PC-3 (cell line): Measurements from ENCODE around the gene RFWD3. TPM values are rescaled to one million over a fixed set of nuclear protein-coding genes. Genes with fewer than 3 reads are reported as not detected.

Experiments
- ATAC-seq: fragments of 200-7000 bp; cut with Tn5 transposase; 2 replicates; pipeline ENCODE4 v1.9.1; 2020; ENCODE audit warnings: mild to moderate bottlenecking, moderate library complexity
- BruUV-seq: library from RNA; stranded (reverse); fragments of 400-500 nt; replicated peaks from 2 replicates; lab custom pipeline; 2021; lab: Mats Ljungman, UMichigan
- CTCF ChIA-PET: fragments of 300-600 bp; sonication (Branson Sonifier 250); formaldehyde crosslinking; loops from one replicate; lab custom pipeline; 2022; ENCODE audit warnings: antibody characterized with exemption; lab: Charles Lee
- POLR2A ChIA-PET: fragments of 300-600 bp; sonication (Branson Sonifier 250); formaldehyde crosslinking; loops from one replicate; lab custom pipeline; 2022; ENCODE audit warnings: antibody characterized with exemption; ENCODE audit not compliant: unreplicated experiment; lab: Charles Lee
- DNase-seq: peaks from one replicate; pipeline ENCODE4 v3.0.0-alpha.2; 2015
- H2AFZ ChIP-seq: fragments of 300-600 bp; sonication (generic); 2 replicates; pipeline ENCODE4 v1.6.0; 2016; ENCODE audit warnings: antibody characterized with exemption, low read length
- H3F3A ChIP-seq: fragments of 300-600 bp; sonication (generic); one replicate; pipeline ENCODE4 v1.6.0; 2017; ENCODE audit warnings: antibody characterized with exemption, low read length, control low read depth, mild to moderate bottlenecking; ENCODE audit not compliant: unreplicated experiment
- H3K27ac ChIP-seq: fragments of 300-600 bp; sonication (generic); 2 replicates; pipeline ENCODE4 v1.5.1; 2016; ENCODE audit warnings: mild to moderate bottlenecking, low read length
- H3K27me3 ChIP-seq: fragments of 300-600 bp; sonication (generic); 2 replicates; pipeline ENCODE4 v1.6.1; 2016; ENCODE audit warnings: low read length, mixed read lengths
- H3K36me3 ChIP-seq: fragments of 300-600 bp; sonication (generic); 2 replicates; pipeline ENCODE4 v1.6.1; 2016; ENCODE audit warnings: low read depth, mixed run types, low read length, mixed read lengths
- H3K4me1 ChIP-seq: fragments of 300-600 bp; sonication (generic); 2 replicates; pipeline ENCODE4 v1.5.1; 2016; ENCODE audit warnings: low read length; ENCODE audit not compliant: insufficient read depth
- H3K4me2 ChIP-seq: fragments of 300-600 bp; sonication (generic); 2 replicates; pipeline ENCODE4 v1.6.0; 2016; ENCODE audit warnings: low read length
- H3K4me3 ChIP-seq: fragments of 300-600 bp; sonication (generic); 2 replicates; pipeline ENCODE4 v1.5.1; 2016; ENCODE audit warnings: mild to moderate bottlenecking, low read length, mixed read lengths
- H3K79me2 ChIP-seq: fragments of 300-600 bp; sonication (generic); 2 replicates; pipeline ENCODE4 v1.6.1; 2017; ENCODE audit warnings: low read length, mixed read lengths
- H3K9ac ChIP-seq: fragments of 300-600 bp; sonication (generic); 2 replicates; pipeline ENCODE4 v1.6.0; 2016; ENCODE audit warnings: mild to moderate bottlenecking, low read length
- H3K9me2 ChIP-seq: fragments of 300-600 bp; sonication (generic); replicated peaks from 2 replicates; pipeline ENCODE4 v1.6.1; 2016; ENCODE audit warnings: mixed run types, low read length, mixed read lengths
- H3K9me3 ChIP-seq: fragments of 300-600 bp; sonication (generic); 2 replicates; pipeline ENCODE4 v1.6.1; 2016; ENCODE audit warnings: low read length, mixed read lengths
- H4K20me1 ChIP-seq: fragments of 300-600 bp; sonication (generic); 2 replicates; pipeline ENCODE4 v1.6.1; 2016; ENCODE audit warnings: low read length, mixed read lengths
- CTCF ChIP-seq: fragments of 300-600 bp; sonication (generic); conservative IDR thresholded peaks from 2 replicates; pipeline ENCODE4 v1.5.1; 2017; ENCODE audit warnings: antibody characterized with exemption, low read depth, mild to moderate bottlenecking, low read length
- EZH2 ChIP-seq: fragments of 300-600 bp; sonication (generic); IDR thresholded peaks from one replicate; pipeline ENCODE4 v1.6.1; 2017; ENCODE audit warnings: antibody characterized with exemption, mild to moderate bottlenecking, low read length; ENCODE audit not compliant: unreplicated experiment
- EZH2phosphoT487 ChIP-seq: fragments of 300-600 bp; sonication (generic); IDR thresholded peaks from 2 replicates; pipeline ENCODE4 v1.6.1; 2018; ENCODE audit warnings: mild to moderate bottlenecking, antibody characterized with exemption, low read length, borderline replicate concordance
- intact Hi-C: fragments of 100-400 bp; cut with micrococcal nuclease; formaldehyde crosslinking; loops from 2 replicates; pipeline ENCODE4 v1.9.0; 2023
- total RNA-seq: library from RNA; depleted of rRNA; stranded (reverse); fragments of >200 nt; gene quantifications from 2 replicates; pipeline ENCODE4 v1.2.3, GENCODE V29; 2014

RFWD3 gene
- total RNA-seq, 1 experiment from 2014 or later: 32.8 TPM

- no peak overlapping the region for H3K9ac ChIP-seq
- DNase-seq (peak; percentile 22), ATAC-seq (no peak)
- no peaks in the 10 kb centered on the region for H3K27me3 ChIP-seq
- ChIA-PET CTCF (interaction anchor here (0.6 to 0.7 kb wide), 2 partner anchors 183 to 215 kb away, joined by 3 read pairs; no protein-coding TSS in a partner anchor), POLR2A (interaction anchor here (0.6 kb wide), 2 partner anchors 47 to 1569 kb away, joined by 5 to 6 read pairs; no protein-coding TSS in a partner anchor)
- H3K9me3 ChIP-seq: no peaks in the 10 kb centered on the region
- peaks cover 39% of the 10 kb centered on the region for H3K36me3 ChIP-seq
- no peak overlapping the region for H3K4me3 ChIP-seq
- H3K79me2 ChIP-seq: peaks cover 72% of the 10 kb centered on the region
- no TSS peak for BruUV-seq
- no peak overlapping the region for H2AFZ ChIP-seq
- H3K9me2 ChIP-seq: no peaks in the 10 kb centered on the region
- peaks cover 6% of the 10 kb centered on the region; the same call in 1 of the 2 replicates for H3K4me1 ChIP-seq
- no peak overlapping the region for H3K27ac ChIP-seq
- peaks cover 38% of the 10 kb centered on the region for H4K20me1 ChIP-seq
- no peaks in the 10 kb centered on the region for H3F3A ChIP-seq
- TF ChIP-seq CTCF (no peak), EZH2phosphoT487 (no peak), EZH2 (no peak)
- no peak overlapping the region for H3K4me2 ChIP-seq
- intact Hi-C loops: no loop called here
These were observed 14.8 kb downstream of the RFWD3 start for GRCh38 chr16:74651841-74652240.

- Histone ChIP-seq H3K27ac (no peak overlapping the region), H3K4me1 (peaks cover 6% of the 10 kb centered on the region; the same call in 1 of the 2 replicates), H3K4me2 (no peak overlapping the region), H3K4me3 (no peak overlapping the region), H4K20me1 (peaks cover 33% of the 10 kb centered on the region), H3K36me3 (peaks cover 36% of the 10 kb centered on the region), H3K27me3 (no peaks in the 10 kb centered on the region), H3K9me2 (no peaks in the 10 kb centered on the region), H2AFZ (no peak overlapping the region), H3K9me3 (no peaks in the 10 kb centered on the region), H3F3A (no peaks in the 10 kb centered on the region), H3K79me2 (peaks cover 65% of the 10 kb centered on the region), H3K9ac (no peak overlapping the region)
- POLR2A ChIA-PET: interaction anchor here (0.6 kb wide), 1 partner anchor 354 kb away, joined by 3 read pairs; no protein-coding TSS in a partner anchor
- TF ChIP-seq EZH2: no peak
- TF ChIP-seq EZH2phosphoT487: no peak
- TF ChIP-seq CTCF: peak; percentile 55; the same call in 1 of the 2 replicates
- intact Hi-C loops: no loop called here
- DNase-seq: peak; percentile 17
- no peak for ATAC-seq
- CTCF ChIA-PET: interaction anchor here (0.6 to 0.7 kb wide), 2 partner anchors 183 to 216 kb away, joined by 3 read pairs; no protein-coding TSS in a partner anchor
- no TSS peak for BruUV-seq
These were observed 15.6 kb downstream of the RFWD3 start for GRCh38 chr16:74650966-74651567.
